Ovary (tissue), 10 donors: ENCODE data around the gene MYL10. TPM values are rescaled to one million over a fixed set of nuclear protein-coding genes. Genes with fewer than 3 reads are reported as not detected.

Source experiments
- DNase-seq, 5 donors: peaks; one replicate each; pipeline ENCODE4 v3.0.0-alpha.2; 2019 to 2020
- H3K27ac ChIP-seq, 2 donors: fragments of 200-600 bp; one replicate each; pipeline versions ENCODE4 v1.5.1 to v1.8.0; 2019 to 2022
- H3K27me3 ChIP-seq: fragments of 200-600 bp; one replicate; pipeline ENCODE4 v1.8.0; 2022
- H3K36me3 ChIP-seq: fragments of 200-600 bp; sonication (generic); one replicate; pipeline ENCODE4 v1.5.1; 2019
- H3K4me1 ChIP-seq: one replicate; pipeline ENCODE4 v1.8.1; 2013; ENCODE audit warnings: mild to moderate bottlenecking, moderate library complexity; ENCODE audit not compliant: insufficient read depth
- H3K4me3 ChIP-seq: fragments of 200-600 bp; sonication (generic); one replicate; pipeline ENCODE4 v1.5.1; 2017
- H3K9me3 ChIP-seq, 2 donors: fragments of 200-600 bp in 1 of 2; sonication (generic) in 1 of 2; one replicate each; pipeline versions ENCODE4 v1.5.1 to v1.8.1; 2013 to 2019; ENCODE audit warnings: mild to moderate bottlenecking in 1 of 2, moderate library complexity in 1 of 2
- EP300 ChIP-seq: sonication (generic); formaldehyde crosslinking; IDR thresholded peaks from one replicate; pipeline ENCODE4 v1.6.1; 2017; ENCODE audit warnings: antibody characterized with exemption
- POLR2A ChIP-seq: fragments of 450-650 bp; IDR thresholded peaks from one replicate; pipeline ENCODE4 v1.6.1; 2017; ENCODE audit warnings: antibody characterized with exemption, mild to moderate bottlenecking, moderate library complexity
- WGBS, 3 donors: extraction: QIAGEN DNeasy Blood & Tissue Kit in 1 of 3; methylation state at CpG; one replicate each; pipeline versions ENCODE4 v1.1.5 to v1.1.7; 2013 to 2017; 5-methylcytosine and 5-hydroxymethylcytosine counted together
- intact Hi-C, 4 donors: fragments of 100-400 bp; cut with DNase I; formaldehyde crosslinking; loops; one replicate each; pipeline versions ENCODE4 v1.11.0 to v1.15.1; 2022 to 2023
- long read RNA-seq, 3 donors: library from polyadenylated mRNA in 2 of 3; unstranded in 2 of 3; transcript quantifications; one replicate each; pipeline ENCODE4 v2.0.0 and lab custom pipeline, GENCODE V29; 2021 to 2026
- polyA plus RNA-seq, 2 donors: library from polyadenylated mRNA; stranded (reverse); fragments of 200-250 nt in 1 of 2; fragments of 350-450 nt in 1 of 2; fragmentation: Illumina TruSeq in 1 of 2; extraction: RNeasy Lipid Tissue Mini Kit (QIAGEN cat#74804) in 1 of 2; gene quantifications; one replicate each; pipeline ENCODE4 v1.2.3, GENCODE V29; 2013 to 2014
- total RNA-seq, 7 donors: library from RNA; depleted of rRNA in 2 of 7; stranded (reverse); fragments of >200 nt in 2 of 7; fragmentation: NEBNext Ultra II Directional in 3 of 7; extraction: Animal tissue kit (Norgen Biotek cat#: 25700) in 3 of 7; gene quantifications; one replicate each; pipeline versions ENCODE4 v1.1.0 to v1.2.4, GENCODE V29; 2016 to 2023
- TF ChIP-seq, protein P1 (sequence below), 3 donors: fragments of 450-650 bp in 2 of 3; fragments of 200-600 bp in 1 of 3; IDR thresholded peaks; one replicate each; pipeline versions ENCODE4 v1.5.1 to v1.8.0; 2016 to 2022; ENCODE audit warnings: antibody characterized with exemption in 3 of 3, mild to moderate bottlenecking in 1 of 3
- donor health status: DM: no; HTN: no; CAD: no; lungs with moderate emphysema.
- donor health status: DM: no; HTN: no; CAD: no.
- donor health status: Bipolar disorder and iron deficiency.
- donor health status: DM: yes; HTN: yes; CAD: no.
- donor health status: DM: no; HTN: no; CAD: no.
- donor health status: DM: yes; HTN: yes; CAD: no.

MYL10 gene
- total RNA-seq (not detected), polyA plus RNA-seq (not detected)
- long read RNA-seq, donor 1: 0 reads
- long read RNA-seq, donor 2: 0 reads
- long read RNA-seq, donor 3: 0 reads

DNA sequence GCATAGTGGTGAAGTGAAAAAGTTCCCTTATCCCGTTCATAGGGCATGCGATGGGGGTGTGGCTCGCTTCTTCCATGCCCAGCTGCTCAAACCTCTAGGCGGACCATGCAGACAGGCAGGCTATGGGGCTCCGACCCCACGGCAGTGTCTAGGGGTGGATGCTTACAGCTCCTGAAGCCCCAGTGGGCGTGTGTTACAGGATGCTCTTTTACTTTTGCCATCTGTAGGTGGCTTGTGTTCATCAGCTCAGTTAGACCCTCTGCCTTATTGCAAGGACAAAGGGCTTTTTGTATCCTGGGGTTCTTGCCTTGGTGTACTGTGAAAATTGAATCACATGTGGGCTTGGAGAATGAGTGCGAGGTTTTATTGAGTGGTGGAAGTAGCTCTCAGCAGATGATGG is at the start of gene MYL10:
Gene MYL10, minus strand, starts transcription at position 126 of the 400 bp plus-strand sequence. CDS start 178 bp downstream, outside the sequence.
- Histone ChIP-seq H3K4me3 (no peak within 1 kb of the TSS), H3K27ac (no peak within 1 kb of the TSS), H3K9me3 (no peaks in the 10 kb centered on the region), H3K4me1 (no peaks in the 10 kb centered on the region), H3K36me3 (no peaks in the 10 kb centered on the region), H3K27me3 (no peaks in the 10 kb centered on the region)
- no peak for DNase-seq
- 93 to 94% (median 94%) methylated on average over 8 of the region's 8 CpGs for WGBS, 3 donors
- no peak for TF ChIP-seq EP300
- TF ChIP-seq POLR2A: no peak
- TF ChIP-seq, protein P1, sequence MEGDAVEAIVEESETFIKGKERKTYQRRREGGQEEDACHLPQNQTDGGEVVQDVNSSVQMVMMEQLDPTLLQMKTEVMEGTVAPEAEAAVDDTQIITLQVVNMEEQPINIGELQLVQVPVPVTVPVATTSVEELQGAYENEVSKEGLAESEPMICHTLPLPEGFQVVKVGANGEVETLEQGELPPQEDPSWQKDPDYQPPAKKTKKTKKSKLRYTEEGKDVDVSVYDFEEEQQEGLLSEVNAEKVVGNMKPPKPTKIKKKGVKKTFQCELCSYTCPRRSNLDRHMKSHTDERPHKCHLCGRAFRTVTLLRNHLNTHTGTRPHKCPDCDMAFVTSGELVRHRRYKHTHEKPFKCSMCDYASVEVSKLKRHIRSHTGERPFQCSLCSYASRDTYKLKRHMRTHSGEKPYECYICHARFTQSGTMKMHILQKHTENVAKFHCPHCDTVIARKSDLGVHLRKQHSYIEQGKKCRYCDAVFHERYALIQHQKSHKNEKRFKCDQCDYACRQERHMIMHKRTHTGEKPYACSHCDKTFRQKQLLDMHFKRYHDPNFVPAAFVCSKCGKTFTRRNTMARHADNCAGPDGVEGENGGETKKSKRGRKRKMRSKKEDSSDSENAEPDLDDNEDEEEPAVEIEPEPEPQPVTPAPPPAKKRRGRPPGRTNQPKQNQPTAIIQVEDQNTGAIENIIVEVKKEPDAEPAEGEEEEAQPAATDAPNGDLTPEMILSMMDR (IDR thresholded peaks at IDR 0.05): no peak
- intact Hi-C loops: no loop called here

- Histone ChIP-seq H3K27me3 (no peaks in the 10 kb centered on the region), H3K4me1 (peaks cover 4% of the 10 kb centered on the region), H3K27ac (no peak overlapping the region), H3K36me3 (no peaks in the 10 kb centered on the region), H3K9me3 (no peaks in the 10 kb centered on the region), H3K4me3 (no peak overlapping the region)
- no peak for DNase-seq
- TF ChIP-seq EP300 (no peak), POLR2A (no peak)
- TF ChIP-seq, protein P1 (IDR thresholded peaks at IDR 0.05): no peak
- intact Hi-C loops: no loop called here
- WGBS, 3 donors: 66 to 79% (median 77%) methylated on average over 9 of the region's 9 CpGs
Measured at GRCh38 chr7:101678658-101679057, 49.6 kb upstream of the MYL10 start.

- no peak overlapping the region for H3K4me3 ChIP-seq
- no peak overlapping the region for H3K27ac ChIP-seq
- intact Hi-C loops: no loop called here
- H3K9me3 ChIP-seq: no peaks in the 10 kb centered on the region
- 85 to 93% (median 92%) methylated on average over 13 to 14 of the region's 14 CpGs for WGBS, 3 donors
- no peak for DNase-seq
- H3K4me1 ChIP-seq: peaks cover 4% of the 10 kb centered on the region
- no peaks in the 10 kb centered on the region for H3K36me3 ChIP-seq
- TF ChIP-seq EP300 (no peak), POLR2A (no peak)
- H3K27me3 ChIP-seq: no peaks in the 10 kb centered on the region
Measured at GRCh38 chr7:101677797-101678479, 48.8 kb upstream of the MYL10 start.

- no peaks in the 10 kb centered on the region for H3K9me3 ChIP-seq
- DNase-seq: no peak
- TF ChIP-seq, protein P1 (IDR thresholded peaks at IDR 0.05): no peak
- TF ChIP-seq EP300: no peak
- no peak for TF ChIP-seq POLR2A
- 55 to 69% (median 59%) methylated on average over 10 of the region's 10 CpGs for WGBS, 3 donors
- H3K4me3 ChIP-seq: no peak overlapping the region
- peaks cover 4% of the 10 kb centered on the region for H3K4me1 ChIP-seq
- H3K27ac ChIP-seq: no peak overlapping the region
- no peaks in the 10 kb centered on the region for H3K36me3 ChIP-seq
- intact Hi-C loops: no loop called here
- H3K27me3 ChIP-seq: no peaks in the 10 kb centered on the region
Measured at GRCh38 chr7:101677391-101677790, 48.3 kb upstream of the MYL10 start.

DNA sequence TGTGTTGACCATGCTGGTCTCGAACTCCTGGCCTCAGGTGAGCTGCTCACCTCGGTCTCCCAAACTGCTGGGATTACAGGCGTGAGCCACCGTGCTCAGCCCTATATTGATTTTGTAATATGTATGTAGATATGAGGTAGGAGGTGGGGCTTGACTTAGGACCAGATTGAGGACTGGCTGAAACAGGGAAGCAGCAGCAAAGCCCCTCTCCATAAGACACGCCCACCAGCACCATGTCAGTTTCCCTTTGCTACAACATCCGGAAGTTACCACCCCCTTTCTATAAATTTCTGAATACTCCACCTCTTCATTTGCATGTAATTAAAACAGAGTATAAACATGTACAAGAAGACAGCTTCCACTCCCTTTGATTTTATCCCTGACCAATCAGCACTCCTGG is 47.9 kb upstream of the MYL10 start:
- intact Hi-C loops: no loop called here
- WGBS, 3 donors: 75 to 80% (median 76%) methylated on average over 6 of the region's 6 CpGs

More for the DNA sequence above, 47.9 kb upstream of the MYL10 start:
- TF ChIP-seq, protein P1 (IDR thresholded peaks at IDR 0.05): no peak
- TF ChIP-seq EP300: no peak
- TF ChIP-seq POLR2A: no peak
- no peaks in the 10 kb centered on the region for H3K9me3 ChIP-seq
- H3K36me3 ChIP-seq: no peaks in the 10 kb centered on the region
- no peak overlapping the region for H3K27ac ChIP-seq
- no peaks in the 10 kb centered on the region for H3K27me3 ChIP-seq
- H3K4me1 ChIP-seq: peaks cover 4% of the 10 kb centered on the region
- no peak for DNase-seq
- H3K4me3 ChIP-seq: no peak overlapping the region
